GM18517 (cell line): ENCODE results near the gene ALG14.
"Not testable (repeated sequence)": the region's sequence is repeated elsewhere in the genome, so short reads cannot be mapped to it uniquely, and the experiment has no call there.

Experiments
- ATAC-seq: cut with Tn5 transposase; IDR thresholded peaks from one replicate; pipeline ENCODE4 v1.9.1; 2021; ENCODE audit warnings: mild to moderate bottlenecking, moderate library complexity; ENCODE audit not compliant: unreplicated experiment

Gene ALG14

GRCh38 chr1:95072532-95073419 is at the start of gene ALG14:
TSS of gene ALG14 (minus strand) at chr1:95072951. CDS start at chr1:95072898, 53 bp downstream.
- ATAC-seq = peak; percentile 94

GRCh38 chr1:95122151-95122697 is 49.5 kb upstream of the ALG14 start:
- ATAC-seq = no peak

GRCh38 chr1:95119273-95119672 is 46.5 kb upstream of the ALG14 start:
- ATAC-seq = no peak

- ATAC-seq = no peak
Measured at GRCh38 chr1:95118710-95119109, 46.0 kb upstream of the ALG14 start.

GRCh38 chr1:95118067-95118499 is 45.3 kb upstream of the ALG14 start:
- no peak for ATAC-seq

GRCh38 chr1:95117207-95118066 is 44.7 kb upstream of the ALG14 start, which contains the start of gene TLCD4:
TSS of gene TLCD4 (plus strand) at chr1:95117355. CDS start at chr1:95143902, 26,547 bp downstream.
- ATAC-seq = peak; percentile 49

GRCh38 chr1:95116580-95117206 is 43.9 kb upstream of the ALG14 start:
- ATAC-seq = peak; percentile 49

GRCh38 chr1:95115708-95116137 is 43.0 kb upstream of the ALG14 start:
- ATAC-seq = no peak

GRCh38 chr1:95113684-95114083 is 40.9 kb upstream of the ALG14 start:
- no peak for ATAC-seq

- ATAC-seq = no peak
Measured at GRCh38 chr1:95111014-95111413, 38.3 kb upstream of the ALG14 start.

- no peak for ATAC-seq
Measured at GRCh38 chr1:95108792-95109191, 36.0 kb upstream of the ALG14 start.

GRCh38 chr1:95098196-95098595 is 25.4 kb upstream of the ALG14 start:
- ATAC-seq = no peak

GRCh38 chr1:95097426-95097825 is 24.7 kb upstream of the ALG14 start:
- no peak for ATAC-seq

- ATAC-seq = peak; percentile 24
Measured at GRCh38 chr1:95096218-95096841, 23.6 kb upstream of the ALG14 start.

GRCh38 chr1:95095833-95096217 is 23.1 kb upstream of the ALG14 start:
- peak; percentile 86 for ATAC-seq

- no peak for ATAC-seq
Measured at GRCh38 chr1:95094923-95095322, 22.2 kb upstream of the ALG14 start.

- no peak for ATAC-seq
Measured at GRCh38 chr1:95093296-95093695, 20.5 kb upstream of the ALG14 start.

- ATAC-seq = not testable (repeated sequence)
Measured at GRCh38 chr1:95092891-95093290, 20.1 kb upstream of the ALG14 start.

GRCh38 chr1:95091290-95091689 is 18.5 kb upstream of the ALG14 start:
- not testable (repeated sequence) for ATAC-seq

GRCh38 chr1:95089650-95090287 is 17.0 kb upstream of the ALG14 start:
- ATAC-seq = no peak
